GM23338 (cell line): Measurements from ENCODE around the gene PTPN20. TPM values are rescaled to one million over a fixed set of nuclear protein-coding genes. Genes with fewer than 3 reads are reported as not detected.

ENCODE experiments used
- ATAC-seq: fragments of 200-7000 bp; cut with Tn5 transposase; 3 replicates; pipeline ENCODE4 v1.9.1; 2020
- DNase-seq: peaks from one replicate; pipeline ENCODE4 v3.0.0-alpha.2; 2015; ENCODE audit warnings: low spot score
- H2AFZ ChIP-seq: fragments of 200-600 bp; sonication (generic); 2 replicates; pipeline ENCODE4 v1.8.0; 2016; ENCODE audit warnings: antibody characterized with exemption, mild to moderate bottlenecking, moderate library complexity
- H3F3A ChIP-seq: fragments of 200-600 bp; sonication (generic); replicated peaks from 2 replicates; pipeline ENCODE4 v1.8.0; 2017; ENCODE audit warnings: antibody characterized with exemption, mixed run types, low read depth
- H3K27ac ChIP-seq: fragments of 200-600 bp; sonication (generic); 2 replicates; pipeline ENCODE4 v1.6.1; 2016; ENCODE audit warnings: low read depth
- H3K27me3 ChIP-seq: fragments of 200-600 bp; sonication (generic); 2 replicates; pipeline ENCODE4 v1.8.0; 2016; ENCODE audit warnings: mild to moderate bottlenecking, mixed run types, moderate library complexity; ENCODE audit not compliant: insufficient read depth
- H3K36me3 ChIP-seq: fragments of 200-600 bp; sonication (generic); 2 replicates; pipeline ENCODE4 v1.8.0; 2016; ENCODE audit warnings: mild to moderate bottlenecking; ENCODE audit not compliant: insufficient read depth
- H3K4me1 ChIP-seq: fragments of 200-600 bp; sonication (generic); 2 replicates; pipeline ENCODE4 v1.8.0; 2016; ENCODE audit warnings: mild to moderate bottlenecking, moderate library complexity; ENCODE audit not compliant: insufficient read depth
- H3K4me2 ChIP-seq: fragments of 200-600 bp; sonication (generic); 2 replicates; pipeline ENCODE4 v1.7.1; 2017; ENCODE audit warnings: mixed run types
- H3K4me3 ChIP-seq: fragments of 200-600 bp; sonication (generic); 2 replicates; pipeline ENCODE4 v1.6.1; 2016; ENCODE audit warnings: mixed run types
- H3K79me2 ChIP-seq: fragments of 200-600 bp; sonication (generic); replicated peaks from 2 replicates; pipeline ENCODE4 v1.8.0; 2017; ENCODE audit warnings: mild to moderate bottlenecking; ENCODE audit not compliant: insufficient read depth
- H3K9me2 ChIP-seq: fragments of 200-600 bp; sonication (generic); 2 replicates; pipeline ENCODE4 v1.8.0; 2017; ENCODE audit not compliant: insufficient read depth
- H4K20me1 ChIP-seq: fragments of 200-600 bp; sonication (generic); replicated peaks from 2 replicates; pipeline ENCODE4 v1.8.0; 2017; ENCODE audit warnings: mild to moderate bottlenecking; ENCODE audit not compliant: insufficient read depth
- H3K27ac Mint-ChIP-seq: 2 replicates; pipeline ENCODE4 v1.8.0; 2020; ENCODE audit warnings: inconsistent platforms, mild to moderate bottlenecking, moderate library complexity, mixed read lengths
- H3K27me3 Mint-ChIP-seq: 3 replicates; pipeline ENCODE4 v1.8.0; 2022; ENCODE audit warnings: low read depth, mild to moderate bottlenecking, moderate library complexity, mixed read lengths, inconsistent platforms; ENCODE audit not compliant: insufficient read depth, poor library complexity
- H3K36me3 Mint-ChIP-seq: 3 replicates; pipeline ENCODE4 v1.8.0; 2021; ENCODE audit warnings: low read depth, mild to moderate bottlenecking, inconsistent platforms, moderate library complexity, mixed read lengths
- H3K4me1 Mint-ChIP-seq: 3 replicates; pipeline ENCODE4 v1.8.0; 2020; ENCODE audit warnings: mild to moderate bottlenecking, inconsistent platforms, mixed read lengths
- H3K4me3 Mint-ChIP-seq: 3 replicates; pipeline ENCODE4 v1.8.0; 2021; ENCODE audit warnings: moderate library complexity, mild to moderate bottlenecking, inconsistent platforms, mixed read lengths
- H3K9me3 Mint-ChIP-seq: 3 replicates; pipeline ENCODE4 v1.8.0; 2020; ENCODE audit warnings: moderate library complexity, mild to moderate bottlenecking, inconsistent platforms, mixed read lengths
- CREB1 ChIP-seq: fragments of 250-450 bp; sonication (Bioruptor Pico); IDR thresholded peaks from 2 replicates; pipeline ENCODE4 v1.5.0; 2020; ENCODE audit warnings: low read depth, mild to moderate bottlenecking, moderate library complexity
- EZH2 ChIP-seq: fragments of 200-600 bp; sonication (generic); IDR thresholded peaks from one replicate; pipeline ENCODE4 v1.8.0; 2017; ENCODE audit warnings: antibody characterized with exemption, mild to moderate bottlenecking, low read depth; ENCODE audit not compliant: unreplicated experiment
- EZH2phosphoT487 ChIP-seq: fragments of 200-600 bp; sonication (generic); IDR thresholded peaks from one replicate; pipeline ENCODE4 v1.8.1; 2018; ENCODE audit warnings: antibody characterized with exemption; ENCODE audit not compliant: unreplicated experiment
- JUNB ChIP-seq: IDR thresholded peaks from one replicate; pipeline ENCODE4 v1.6.1; 2016; ENCODE audit warnings: antibody characterized with exemption; ENCODE audit not compliant: unreplicated experiment
- NANOG ChIP-seq: IDR thresholded peaks from 2 replicates; pipeline ENCODE4 v1.6.1; 2016; ENCODE audit warnings: antibody characterized with exemption, borderline replicate concordance
- POLR2AphosphoS5 ChIP-seq: IDR thresholded peaks from 2 replicates; pipeline ENCODE4 v1.6.1; 2016; ENCODE audit warnings: antibody characterized with exemption, low read depth
- REST ChIP-seq: IDR thresholded peaks from one replicate; pipeline ENCODE4 v1.6.1; 2018; ENCODE audit warnings: antibody characterized with exemption; ENCODE audit not compliant: unreplicated experiment
- STAT1 ChIP-seq: IDR thresholded peaks from one replicate; pipeline ENCODE4 v1.6.1; 2016; ENCODE audit warnings: antibody characterized with exemption; ENCODE audit not compliant: unreplicated experiment
- ZNF114 ChIP-seq: fragments of 250-450 bp; sonication (Bioruptor Pico); IDR thresholded peaks from 2 replicates; pipeline ENCODE4 v1.5.0; 2020; ENCODE audit warnings: mild to moderate bottlenecking, moderate library complexity
- ZNF331 ChIP-seq: fragments of 250-450 bp; sonication (Bioruptor Pico); IDR thresholded peaks from 2 replicates; pipeline ENCODE4 v1.5.0; 2020; ENCODE audit warnings: low read depth, mild to moderate bottlenecking, moderate library complexity
- polyA plus RNA-seq: library from polyadenylated mRNA; unstranded; fragments of >200 nt; fragmentation: Nextera tagmentation; extraction: Ambion mirVana; gene quantifications from 2 replicates; pipeline ENCODE4 v1.2.1, GENCODE V29; 2016
- total RNA-seq: library from RNA; depleted of rRNA; stranded (reverse); fragments of >200 nt; shearing (Covaris generic); gene quantifications from 2 replicates; pipeline ENCODE4 v1.2.3, GENCODE V29; 2014
- TF ChIP-seq, protein P1 (sequence below): fragments of 250-450 bp; sonication (Bioruptor Pico); IDR thresholded peaks from 2 replicates; pipeline ENCODE4 v1.5.0; 2020; ENCODE audit warnings: mild to moderate bottlenecking, moderate library complexity
- TF ChIP-seq, protein P2 (sequence below), 2 experiments: fragments of 200-600 bp in 1 of 2; sonication (generic) in 1 of 2; conservative IDR thresholded peaks; 2 replicates each; pipeline versions ENCODE4 v1.5.1 to v1.6.1; 2016 to 2017; ENCODE audit warnings: antibody characterized with exemption in 2 of 2, low read depth in 2 of 2, mild to moderate bottlenecking in 2 of 2, moderate library complexity in 1 of 2
- TF ChIP-seq, protein P3 (sequence below): IDR thresholded peaks from 2 replicates; pipeline ENCODE4 v1.6.1; 2016; ENCODE audit warnings: antibody characterized with exemption

Gene PTPN20
- total and polyA plus RNA-seq, 2 experiments from 2014 or later = 0.13 TPM; not detected in 1

DNA sequence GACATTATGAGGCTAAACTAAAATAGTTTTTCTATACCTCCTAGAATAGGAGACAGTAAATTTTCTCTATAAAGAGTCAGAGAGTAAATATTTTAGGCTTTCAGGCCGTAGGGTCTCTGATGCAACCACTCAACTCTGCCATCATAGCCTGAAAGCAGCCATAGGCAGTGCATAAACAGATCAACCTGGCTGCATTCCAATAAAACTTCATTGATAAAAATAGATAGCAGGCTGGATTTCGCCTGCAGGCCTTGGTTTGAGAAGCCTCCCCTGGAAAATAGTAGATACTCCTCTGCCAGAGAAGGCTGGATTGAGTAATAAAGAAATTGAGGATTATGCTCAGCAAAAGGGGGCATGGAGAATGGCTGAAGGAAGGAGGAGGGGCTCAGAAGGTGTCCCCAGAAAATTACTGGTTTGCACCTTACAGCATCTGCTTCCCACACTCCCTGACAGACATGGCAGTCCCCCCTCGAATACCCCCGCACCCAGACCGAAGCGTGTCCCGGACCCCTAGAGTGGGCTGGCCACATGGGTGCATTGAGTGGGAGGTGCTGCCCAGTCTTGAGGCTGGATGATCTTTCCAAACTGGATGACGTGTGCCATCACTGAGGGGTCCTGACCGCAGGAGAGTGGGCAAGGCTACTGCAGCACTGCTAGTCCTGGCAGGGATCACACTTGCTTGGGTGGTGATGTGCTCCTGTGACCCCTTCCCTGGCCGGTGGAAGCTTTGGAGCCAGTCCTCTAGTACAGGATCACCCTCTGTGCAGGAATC, 126.6 kb downstream of the PTPN20 start:
- Histone ChIP-seq H3K27me3 (no peaks in the 10 kb centered on the region), H3K79me2 (no peaks in the 10 kb centered on the region), H2AFZ (no peak overlapping the region), H4K20me1 (no peaks in the 10 kb centered on the region), H3K9me2 (no peaks in the 10 kb centered on the region; the same call in 1 of the 2 replicates), H3K36me3 (no peaks in the 10 kb centered on the region), H3K4me3 (no peak overlapping the region), H3K4me2 (no peak overlapping the region), H3F3A (no peaks in the 10 kb centered on the region), H3K27ac (no peak overlapping the region), H3K4me1 (no peaks in the 10 kb centered on the region)
- no peak for TF ChIP-seq STAT1
- TF ChIP-seq POLR2AphosphoS5 = no peak
- no peak for TF ChIP-seq EZH2
- no peak for TF ChIP-seq JUNB
- no peak for TF ChIP-seq EZH2phosphoT487
- TF ChIP-seq CREB1 (CRISPR knock-in tag) = no peak
- TF ChIP-seq ZNF331 (CRISPR knock-in tag) = no peak
- TF ChIP-seq, protein P1, sequence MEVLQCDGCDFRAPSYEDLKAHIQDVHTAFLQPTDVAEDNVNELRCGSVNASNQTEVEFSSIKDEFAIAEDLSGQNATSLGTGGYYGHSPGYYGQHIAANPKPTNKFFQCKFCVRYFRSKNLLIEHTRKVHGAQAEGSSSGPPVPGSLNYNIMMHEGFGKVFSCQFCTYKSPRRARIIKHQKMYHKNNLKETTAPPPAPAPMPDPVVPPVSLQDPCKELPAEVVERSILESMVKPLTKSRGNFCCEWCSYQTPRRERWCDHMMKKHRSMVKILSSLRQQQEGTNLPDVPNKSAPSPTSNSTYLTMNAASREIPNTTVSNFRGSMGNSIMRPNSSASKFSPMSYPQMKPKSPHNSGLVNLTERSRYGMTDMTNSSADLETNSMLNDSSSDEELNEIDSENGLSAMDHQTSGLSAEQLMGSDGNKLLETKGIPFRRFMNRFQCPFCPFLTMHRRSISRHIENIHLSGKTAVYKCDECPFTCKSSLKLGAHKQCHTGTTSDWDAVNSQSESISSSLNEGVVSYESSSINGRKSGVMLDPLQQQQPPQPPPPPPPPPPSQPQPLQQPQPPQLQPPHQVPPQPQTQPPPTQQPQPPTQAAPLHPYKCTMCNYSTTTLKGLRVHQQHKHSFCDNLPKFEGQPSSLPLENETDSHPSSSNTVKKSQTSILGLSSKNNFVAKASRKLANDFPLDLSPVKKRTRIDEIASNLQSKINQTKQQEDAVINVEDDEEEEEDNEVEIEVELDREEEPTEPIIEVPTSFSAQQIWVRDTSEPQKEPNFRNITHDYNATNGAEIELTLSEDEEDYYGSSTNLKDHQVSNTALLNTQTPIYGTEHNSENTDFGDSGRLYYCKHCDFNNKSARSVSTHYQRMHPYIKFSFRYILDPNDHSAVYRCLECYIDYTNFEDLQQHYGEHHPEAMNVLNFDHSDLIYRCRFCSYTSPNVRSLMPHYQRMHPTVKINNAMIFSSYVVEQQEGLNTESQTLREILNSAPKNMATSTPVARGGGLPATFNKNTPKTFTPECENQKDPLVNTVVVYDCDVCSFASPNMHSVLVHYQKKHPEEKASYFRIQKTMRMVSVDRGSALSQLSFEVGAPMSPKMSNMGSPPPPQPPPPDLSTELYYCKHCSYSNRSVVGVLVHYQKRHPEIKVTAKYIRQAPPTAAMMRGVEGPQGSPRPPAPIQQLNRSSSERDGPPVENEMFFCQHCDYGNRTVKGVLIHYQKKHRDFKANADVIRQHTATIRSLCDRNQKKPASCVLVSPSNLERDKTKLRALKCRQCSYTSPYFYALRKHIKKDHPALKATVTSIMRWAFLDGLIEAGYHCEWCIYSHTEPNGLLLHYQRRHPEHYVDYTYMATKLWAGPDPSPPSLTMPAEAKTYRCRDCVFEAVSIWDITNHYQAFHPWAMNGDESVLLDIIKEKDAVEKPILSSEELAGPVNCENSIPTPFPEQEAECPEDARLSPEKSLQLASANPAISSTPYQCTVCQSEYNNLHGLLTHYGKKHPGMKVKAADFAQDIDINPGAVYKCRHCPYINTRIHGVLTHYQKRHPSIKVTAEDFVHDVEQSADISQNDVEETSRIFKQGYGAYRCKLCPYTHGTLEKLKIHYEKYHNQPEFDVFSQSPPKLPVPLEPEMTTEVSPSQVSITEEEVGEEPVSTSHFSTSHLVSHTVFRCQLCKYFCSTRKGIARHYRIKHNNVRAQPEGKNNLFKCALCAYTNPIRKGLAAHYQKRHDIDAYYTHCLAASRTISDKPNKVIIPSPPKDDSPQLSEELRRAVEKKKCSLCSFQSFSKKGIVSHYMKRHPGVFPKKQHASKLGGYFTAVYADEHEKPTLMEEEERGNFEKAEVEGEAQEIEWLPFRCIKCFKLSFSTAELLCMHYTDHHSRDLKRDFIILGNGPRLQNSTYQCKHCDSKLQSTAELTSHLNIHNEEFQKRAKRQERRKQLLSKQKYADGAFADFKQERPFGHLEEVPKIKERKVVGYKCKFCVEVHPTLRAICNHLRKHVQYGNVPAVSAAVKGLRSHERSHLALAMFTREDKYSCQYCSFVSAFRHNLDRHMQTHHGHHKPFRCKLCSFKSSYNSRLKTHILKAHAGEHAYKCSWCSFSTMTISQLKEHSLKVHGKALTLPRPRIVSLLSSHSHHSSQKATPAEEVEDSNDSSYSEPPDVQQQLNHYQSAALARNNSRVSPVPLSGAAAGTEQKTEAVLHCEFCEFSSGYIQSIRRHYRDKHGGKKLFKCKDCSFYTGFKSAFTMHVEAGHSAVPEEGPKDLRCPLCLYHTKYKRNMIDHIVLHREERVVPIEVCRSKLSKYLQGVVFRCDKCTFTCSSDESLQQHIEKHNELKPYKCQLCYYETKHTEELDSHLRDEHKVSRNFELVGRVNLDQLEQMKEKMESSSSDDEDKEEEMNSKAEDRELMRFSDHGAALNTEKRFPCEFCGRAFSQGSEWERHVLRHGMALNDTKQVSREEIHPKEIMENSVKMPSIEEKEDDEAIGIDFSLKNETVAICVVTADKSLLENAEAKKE (CRISPR knock-in tag) = no peak
- no peak for TF ChIP-seq REST
- no peak for TF ChIP-seq ZNF114 (CRISPR knock-in tag)
- TF ChIP-seq, protein P2, sequence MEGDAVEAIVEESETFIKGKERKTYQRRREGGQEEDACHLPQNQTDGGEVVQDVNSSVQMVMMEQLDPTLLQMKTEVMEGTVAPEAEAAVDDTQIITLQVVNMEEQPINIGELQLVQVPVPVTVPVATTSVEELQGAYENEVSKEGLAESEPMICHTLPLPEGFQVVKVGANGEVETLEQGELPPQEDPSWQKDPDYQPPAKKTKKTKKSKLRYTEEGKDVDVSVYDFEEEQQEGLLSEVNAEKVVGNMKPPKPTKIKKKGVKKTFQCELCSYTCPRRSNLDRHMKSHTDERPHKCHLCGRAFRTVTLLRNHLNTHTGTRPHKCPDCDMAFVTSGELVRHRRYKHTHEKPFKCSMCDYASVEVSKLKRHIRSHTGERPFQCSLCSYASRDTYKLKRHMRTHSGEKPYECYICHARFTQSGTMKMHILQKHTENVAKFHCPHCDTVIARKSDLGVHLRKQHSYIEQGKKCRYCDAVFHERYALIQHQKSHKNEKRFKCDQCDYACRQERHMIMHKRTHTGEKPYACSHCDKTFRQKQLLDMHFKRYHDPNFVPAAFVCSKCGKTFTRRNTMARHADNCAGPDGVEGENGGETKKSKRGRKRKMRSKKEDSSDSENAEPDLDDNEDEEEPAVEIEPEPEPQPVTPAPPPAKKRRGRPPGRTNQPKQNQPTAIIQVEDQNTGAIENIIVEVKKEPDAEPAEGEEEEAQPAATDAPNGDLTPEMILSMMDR (conservative IDR thresholded peaks at IDR 0.05; ENCODE audit: low read depth in 2 of 2) = no peak
- no peak for TF ChIP-seq NANOG
- TF ChIP-seq, protein P3, sequence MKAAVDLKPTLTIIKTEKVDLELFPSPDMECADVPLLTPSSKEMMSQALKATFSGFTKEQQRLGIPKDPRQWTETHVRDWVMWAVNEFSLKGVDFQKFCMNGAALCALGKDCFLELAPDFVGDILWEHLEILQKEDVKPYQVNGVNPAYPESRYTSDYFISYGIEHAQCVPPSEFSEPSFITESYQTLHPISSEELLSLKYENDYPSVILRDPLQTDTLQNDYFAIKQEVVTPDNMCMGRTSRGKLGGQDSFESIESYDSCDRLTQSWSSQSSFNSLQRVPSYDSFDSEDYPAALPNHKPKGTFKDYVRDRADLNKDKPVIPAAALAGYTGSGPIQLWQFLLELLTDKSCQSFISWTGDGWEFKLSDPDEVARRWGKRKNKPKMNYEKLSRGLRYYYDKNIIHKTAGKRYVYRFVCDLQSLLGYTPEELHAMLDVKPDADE = no peak
- peaks cover 7% of the 10 kb centered on the region; the same call in 2 of the 3 replicates for H3K4me1 Mint-ChIP-seq
- H3K9me3 Mint-ChIP-seq = no peaks in the 10 kb centered on the region
- H3K27ac Mint-ChIP-seq = no peak overlapping the region
- DNase-seq = no peak
- H3K27me3 Mint-ChIP-seq = peaks cover 3% of the 10 kb centered on the region
- ATAC-seq = no peak
- no peaks in the 10 kb centered on the region for H3K36me3 Mint-ChIP-seq
- no peak overlapping the region for H3K4me3 Mint-ChIP-seq
